ENCODE results near the gene S100A16.

DNA sequence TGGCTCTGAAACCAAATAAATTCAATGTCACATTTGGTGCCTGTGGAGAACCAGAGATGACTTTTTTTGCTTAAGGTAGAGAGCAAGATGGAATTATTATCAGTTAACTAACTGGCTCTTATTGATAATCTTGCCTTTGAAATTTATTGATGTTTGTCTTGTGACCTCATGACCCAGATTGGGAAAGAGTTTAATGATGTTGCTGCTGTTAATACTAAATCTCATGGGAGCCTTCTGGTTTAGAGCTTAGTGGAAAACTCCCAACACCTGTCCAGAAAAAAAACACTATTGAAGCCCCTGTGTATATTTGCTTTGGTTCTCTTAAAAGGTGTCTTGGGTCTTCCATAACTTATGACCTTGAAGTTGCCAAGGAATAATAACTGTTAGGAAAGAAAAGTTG is 30.9 kb upstream of the S100A16 start:
- TF ChIP-seq, protein P1, sequence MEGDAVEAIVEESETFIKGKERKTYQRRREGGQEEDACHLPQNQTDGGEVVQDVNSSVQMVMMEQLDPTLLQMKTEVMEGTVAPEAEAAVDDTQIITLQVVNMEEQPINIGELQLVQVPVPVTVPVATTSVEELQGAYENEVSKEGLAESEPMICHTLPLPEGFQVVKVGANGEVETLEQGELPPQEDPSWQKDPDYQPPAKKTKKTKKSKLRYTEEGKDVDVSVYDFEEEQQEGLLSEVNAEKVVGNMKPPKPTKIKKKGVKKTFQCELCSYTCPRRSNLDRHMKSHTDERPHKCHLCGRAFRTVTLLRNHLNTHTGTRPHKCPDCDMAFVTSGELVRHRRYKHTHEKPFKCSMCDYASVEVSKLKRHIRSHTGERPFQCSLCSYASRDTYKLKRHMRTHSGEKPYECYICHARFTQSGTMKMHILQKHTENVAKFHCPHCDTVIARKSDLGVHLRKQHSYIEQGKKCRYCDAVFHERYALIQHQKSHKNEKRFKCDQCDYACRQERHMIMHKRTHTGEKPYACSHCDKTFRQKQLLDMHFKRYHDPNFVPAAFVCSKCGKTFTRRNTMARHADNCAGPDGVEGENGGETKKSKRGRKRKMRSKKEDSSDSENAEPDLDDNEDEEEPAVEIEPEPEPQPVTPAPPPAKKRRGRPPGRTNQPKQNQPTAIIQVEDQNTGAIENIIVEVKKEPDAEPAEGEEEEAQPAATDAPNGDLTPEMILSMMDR (conservative IDR thresholded peaks at IDR 0.05; ENCODE audit: low read length) = no peak
- no peak for TF ChIP-seq EZH2phosphoT487 (IDR thresholded peaks at IDR 0.05; ENCODE audit: borderline replicate concordance, low read depth, low read length)
